ENCODE measurements around the gene VAV3. TPM values are rescaled to one million over a fixed set of nuclear protein-coding genes. Genes with fewer than 3 reads are reported as not detected.

Gene VAV3
- total and polyA plus RNA-seq, 9 of the 15 experiments (the other 6 are each of a cell fraction or from before 2014, with no cell fraction given): not detected

DNA sequence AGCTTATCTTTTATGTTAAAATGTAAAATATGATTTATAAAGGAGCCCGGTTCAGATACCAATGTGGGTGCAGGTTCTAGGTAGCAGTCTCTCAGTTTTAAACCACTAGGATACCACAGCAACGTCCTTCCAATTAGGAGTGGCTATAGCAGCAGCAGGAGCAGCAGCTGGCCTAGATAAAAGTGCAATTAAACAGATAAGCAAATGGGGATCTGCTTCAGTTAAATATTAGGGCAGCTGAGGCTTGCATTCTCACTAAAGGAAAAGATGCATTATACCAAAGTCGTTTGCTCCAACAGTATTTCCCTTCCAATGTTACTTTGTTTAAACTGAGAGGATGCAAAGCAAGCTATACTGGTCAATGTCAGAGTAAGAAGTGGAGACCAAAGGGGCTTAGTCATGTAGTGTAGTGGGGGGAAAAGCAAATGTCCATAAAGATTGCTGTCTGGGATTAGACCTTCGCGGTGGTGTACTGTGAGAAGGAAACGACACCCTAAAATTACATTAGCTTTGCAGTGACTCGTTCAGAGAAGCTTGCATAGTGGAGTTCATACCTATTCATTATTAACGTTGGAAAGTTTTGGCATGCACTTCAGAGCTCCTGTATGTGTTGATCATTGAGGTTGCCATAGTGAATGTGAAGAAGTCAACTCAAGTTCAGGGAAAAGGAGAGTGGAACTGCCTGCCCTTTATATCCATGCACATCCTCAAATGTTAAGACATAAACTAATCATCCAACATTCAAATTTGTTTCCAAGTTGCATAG lies 272.2 kb downstream of the VAV3 start:
- DNase-seq (ENCODE audit: extremely low read depth in 1 of 4, low spot score in 3 of 4): no peak
- no peak overlapping the region for H3K9ac ChIP-seq (ENCODE audit: insufficient read depth in 1 of 2, low read depth in 2 of 2, low read length in 2 of 2)
- H3K4me3 ChIP-seq: no peak overlapping the region
- ATAC-seq: no peak
- no peaks in the 10 kb centered on the region for H3K4me1 ChIP-seq (replicated peaks in 1 of 2; ENCODE audit: control insufficient read depth in 2 of 2, insufficient read depth in 2 of 2, low read length in 2 of 2)
- no peaks in the 10 kb centered on the region for H3K9me3 ChIP-seq (replicated peaks; ENCODE audit: control insufficient read depth, insufficient read depth, low read depth, low read length)
- ChIA-PET POLR2A (no interaction called here), CTCF (ENCODE audit: low intra/inter-chr PET ratio) (no interaction called here)
- TF ChIP-seq MBD1 (CRISPR knock-in tag; IDR thresholded peaks at IDR 0.05) (no peak), BRF1 (IDR thresholded peaks at IDR 0.05; ENCODE audit: borderline replicate concordance, extremely low read depth, insufficient read length) (no peak), CBX2 (IDR thresholded peaks at IDR 0.05; ENCODE audit: insufficient read depth, low read length, poor library complexity, severe bottlenecking) (no peak), SMAD4 (CRISPR knock-in tag; conservative IDR thresholded peaks at IDR 0.05) (no peak), RFX1 (IDR thresholded peaks at IDR 0.05) (no peak), HMG20A (CRISPR knock-in tag; conservative IDR thresholded peaks at IDR 0.05) (no peak), ATF1 (CRISPR knock-in tag; IDR thresholded peaks at IDR 0.05) (no peak), ATF1 (tag; IDR thresholded peaks at IDR 0.05) (no peak), MAFF (IDR thresholded peaks at IDR 0.05; ENCODE audit: low read length) (no peak), SUPT5H (IDR thresholded peaks at IDR 0.05) (no peak), IRF2 (CRISPR knock-in tag; IDR thresholded peaks at IDR 0.05) (no peak), RBM39 (optimal IDR thresholded peaks at IDR 0.05; ENCODE audit: low read depth, low read length) (no peak)
- TF ChIP-seq, protein P1, sequence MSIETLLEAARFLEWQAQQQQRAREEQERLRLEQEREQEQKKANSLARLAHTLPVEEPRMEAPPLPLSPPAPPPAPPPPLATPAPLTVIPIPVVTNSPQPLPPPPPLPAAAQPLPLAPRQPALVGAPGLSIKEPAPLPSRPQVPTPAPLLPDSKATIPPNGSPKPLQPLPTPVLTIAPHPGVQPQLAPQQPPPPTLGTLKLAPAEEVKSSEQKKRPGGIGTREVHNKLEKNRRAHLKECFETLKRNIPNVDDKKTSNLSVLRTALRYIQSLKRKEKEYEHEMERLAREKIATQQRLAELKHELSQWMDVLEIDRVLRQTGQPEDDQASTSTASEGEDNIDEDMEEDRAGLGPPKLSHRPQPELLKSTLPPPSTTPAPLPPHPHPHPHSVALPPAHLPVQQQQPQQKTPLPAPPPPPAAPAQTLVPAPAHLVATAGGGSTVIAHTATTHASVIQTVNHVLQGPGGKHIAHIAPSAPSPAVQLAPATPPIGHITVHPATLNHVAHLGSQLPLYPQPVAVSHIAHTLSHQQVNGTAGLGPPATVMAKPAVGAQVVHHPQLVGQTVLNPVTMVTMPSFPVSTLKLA (conservative IDR thresholded peaks at IDR 0.05): no peak
- H2AFZ ChIP-seq (ENCODE audit: low read depth, low read length): no peak overlapping the region
- no peaks in the 10 kb centered on the region for H3K9me1 ChIP-seq (ENCODE audit: control insufficient read depth, insufficient read depth, low read length)
- no peak for FAIRE-seq
- intact Hi-C loops (cut with micrococcal nuclease) (no loop called here), in situ Hi-C loops (cut with MboI) (no loop called here)
- H3K36me3 ChIP-seq (ENCODE audit: control insufficient read depth, insufficient read depth, low read length): no peaks in the 10 kb centered on the region
- 0% methylated on average over 8 of the region's 8 CpGs for WGBS (ENCODE audit: insufficient coverage, low coverage, missing lambda C conversion rate)
- H3K79me2 ChIP-seq (ENCODE audit: control insufficient read depth, insufficient read depth, low read length): no peaks in the 10 kb centered on the region
- H3K27me3 ChIP-seq (ENCODE audit: control insufficient read depth in 2 of 2, insufficient read depth in 2 of 2, low read length in 2 of 2): no peaks in the 10 kb centered on the region
- no TSS peak for BruUV-seq (replicated peaks)
- no peaks in the 10 kb centered on the region for H4K20me1 ChIP-seq (replicated peaks; ENCODE audit: control insufficient read depth, insufficient read depth, low read length)
- no peak overlapping the region for H3K4me2 ChIP-seq (ENCODE audit: insufficient read depth, low read length)
- no peak overlapping the region for H3K27ac ChIP-seq (ENCODE audit: extremely low read depth, low read depth, low read length)
